Lower leg skin (tissue), 3 donors: ENCODE data around the gene DOK7.

Experiments
- CTCF ChIP-seq, 3 donors: fragments of 450-650 bp; IDR thresholded peaks; one replicate each; pipeline ENCODE4 v1.5.1; 2016; ENCODE audit warnings: antibody characterized with exemption in 3 of 3, mild to moderate bottlenecking in 3 of 3, moderate library complexity in 2 of 3
- POLR2A ChIP-seq, 2 donors: fragments of 450-650 bp; IDR thresholded peaks; one replicate each; pipeline ENCODE4 v1.6.1; 2016 to 2017; ENCODE audit warnings: antibody characterized with exemption in 2 of 2, mild to moderate bottlenecking in 1 of 2, moderate library complexity in 1 of 2

GRCh38 chr4:3480528-3481112 is 17.5 kb downstream of the DOK7 start:
- TF ChIP-seq CTCF (IDR thresholded peaks at IDR 0.05) (peak in 1 of 3 donors; percentile 78), POLR2A (IDR thresholded peaks at IDR 0.05) (no peak)
